ENCODE results near the gene HABP2. TPM values are rescaled to one million over a fixed set of nuclear protein-coding genes. Genes with fewer than 3 reads are reported as not detected.

HABP2 gene
- total RNA-seq, 1 donor from 2014 or later: not detected

GRCh38 chr10:113524539-113525490 lies 28.0 kb upstream of the HABP2 start:
- Mint-ChIP-seq H3K4me1 (ENCODE audit: low read depth, unreplicated experiment) (peaks cover 2% of the 10 kb centered on the region), H3K4me3 (ENCODE audit: unreplicated experiment) (no peak overlapping the region), H3K9me3 (ENCODE audit: unreplicated experiment) (no peaks in the 10 kb centered on the region), H3K36me3 (ENCODE audit: unreplicated experiment) (no peaks in the 10 kb centered on the region), H3K27ac (ENCODE audit: unreplicated experiment) (no peak overlapping the region), H3K27me3 (ENCODE audit: unreplicated experiment) (peaks cover 5% of the 10 kb centered on the region)
- TF ChIP-seq, protein P1, sequence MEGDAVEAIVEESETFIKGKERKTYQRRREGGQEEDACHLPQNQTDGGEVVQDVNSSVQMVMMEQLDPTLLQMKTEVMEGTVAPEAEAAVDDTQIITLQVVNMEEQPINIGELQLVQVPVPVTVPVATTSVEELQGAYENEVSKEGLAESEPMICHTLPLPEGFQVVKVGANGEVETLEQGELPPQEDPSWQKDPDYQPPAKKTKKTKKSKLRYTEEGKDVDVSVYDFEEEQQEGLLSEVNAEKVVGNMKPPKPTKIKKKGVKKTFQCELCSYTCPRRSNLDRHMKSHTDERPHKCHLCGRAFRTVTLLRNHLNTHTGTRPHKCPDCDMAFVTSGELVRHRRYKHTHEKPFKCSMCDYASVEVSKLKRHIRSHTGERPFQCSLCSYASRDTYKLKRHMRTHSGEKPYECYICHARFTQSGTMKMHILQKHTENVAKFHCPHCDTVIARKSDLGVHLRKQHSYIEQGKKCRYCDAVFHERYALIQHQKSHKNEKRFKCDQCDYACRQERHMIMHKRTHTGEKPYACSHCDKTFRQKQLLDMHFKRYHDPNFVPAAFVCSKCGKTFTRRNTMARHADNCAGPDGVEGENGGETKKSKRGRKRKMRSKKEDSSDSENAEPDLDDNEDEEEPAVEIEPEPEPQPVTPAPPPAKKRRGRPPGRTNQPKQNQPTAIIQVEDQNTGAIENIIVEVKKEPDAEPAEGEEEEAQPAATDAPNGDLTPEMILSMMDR (IDR thresholded peaks at IDR 0.05; ENCODE audit: partially characterized antibody, unreplicated experiment): no peak
- no peak for DNase-seq

DNA sequence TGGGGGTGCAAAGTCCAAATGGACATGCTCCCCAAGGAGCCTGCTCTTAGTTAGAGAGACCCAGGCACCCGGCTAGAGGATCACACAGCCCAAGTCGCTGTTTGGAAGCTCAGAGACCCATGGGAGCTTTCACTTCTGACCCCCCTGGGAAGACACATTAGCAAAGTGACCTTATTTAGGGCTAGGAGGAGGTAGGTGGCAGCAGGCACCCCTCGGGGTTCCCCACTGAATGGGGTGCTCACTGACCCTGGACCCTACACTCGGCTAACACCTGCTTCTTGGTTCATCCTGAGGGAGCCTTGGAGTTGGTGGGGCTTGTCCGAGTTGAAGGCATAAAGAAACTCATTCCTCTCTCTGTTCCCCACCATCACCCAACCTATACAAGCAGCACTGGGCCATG lies 27.1 kb upstream of the HABP2 start:
- H3K9me3 Mint-ChIP-seq (ENCODE audit: unreplicated experiment): no peaks in the 10 kb centered on the region
- H3K36me3 Mint-ChIP-seq (ENCODE audit: unreplicated experiment): no peaks in the 10 kb centered on the region
- H3K27me3 Mint-ChIP-seq (ENCODE audit: unreplicated experiment): peaks cover 5% of the 10 kb centered on the region
- no peak for DNase-seq
- H3K4me1 Mint-ChIP-seq (ENCODE audit: low read depth, unreplicated experiment): peaks cover 2% of the 10 kb centered on the region
- TF ChIP-seq, protein P1 (IDR thresholded peaks at IDR 0.05; ENCODE audit: partially characterized antibody, unreplicated experiment): no peak
- no peak overlapping the region for H3K27ac Mint-ChIP-seq (ENCODE audit: unreplicated experiment)
- no peak overlapping the region for H3K4me3 Mint-ChIP-seq (ENCODE audit: unreplicated experiment)

- Mint-ChIP-seq H3K36me3 (ENCODE audit: unreplicated experiment) (no peaks in the 10 kb centered on the region), H3K4me1 (ENCODE audit: low read depth, unreplicated experiment) (peaks cover 2% of the 10 kb centered on the region), H3K27ac (ENCODE audit: unreplicated experiment) (no peak overlapping the region), H3K27me3 (ENCODE audit: unreplicated experiment) (peaks cover 5% of the 10 kb centered on the region), H3K4me3 (ENCODE audit: unreplicated experiment) (no peak overlapping the region), H3K9me3 (ENCODE audit: unreplicated experiment) (no peaks in the 10 kb centered on the region)
- no peak for DNase-seq
- TF ChIP-seq, protein P1 (IDR thresholded peaks at IDR 0.05; ENCODE audit: partially characterized antibody, unreplicated experiment): no peak
Observed at GRCh38 chr10:113527211-113527906, 25.5 kb upstream of the HABP2 start.

DNA sequence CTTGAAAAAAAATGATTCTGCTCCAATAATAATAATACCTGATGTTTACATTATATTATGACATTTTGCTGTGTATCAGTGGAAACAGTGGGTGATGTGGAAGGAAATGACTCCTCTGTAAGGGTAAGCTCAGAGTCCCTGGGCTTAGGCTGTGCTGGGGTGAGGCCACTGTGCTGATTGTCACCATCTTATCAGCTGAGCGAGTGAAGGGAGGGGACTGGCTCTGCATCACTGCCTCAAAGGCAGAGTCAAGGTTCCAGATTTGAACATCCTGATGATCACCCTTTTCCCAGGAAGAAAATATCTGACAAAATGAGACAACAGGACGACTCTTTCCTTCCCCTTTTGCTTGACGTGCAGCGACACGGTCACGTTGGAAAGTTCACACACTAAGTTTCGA lies 24.0 kb upstream of the HABP2 start:
- Mint-ChIP-seq H3K27ac (ENCODE audit: unreplicated experiment) (no peak overlapping the region), H3K4me3 (ENCODE audit: unreplicated experiment) (no peak overlapping the region), H3K36me3 (ENCODE audit: unreplicated experiment) (no peaks in the 10 kb centered on the region), H3K27me3 (ENCODE audit: unreplicated experiment) (peaks cover 5% of the 10 kb centered on the region), H3K9me3 (ENCODE audit: unreplicated experiment) (no peaks in the 10 kb centered on the region), H3K4me1 (ENCODE audit: low read depth, unreplicated experiment) (peaks cover 2% of the 10 kb centered on the region)
- DNase-seq: no peak
- TF ChIP-seq, protein P1 (IDR thresholded peaks at IDR 0.05; ENCODE audit: partially characterized antibody, unreplicated experiment): no peak
